NCI-H2227 (cell line): Measurements from ENCODE around the gene TMA16.
"Not testable (repeated sequence)": the region's sequence is repeated elsewhere in the genome, so short reads cannot be mapped to it uniquely, and the experiment has no call there.

Source experiments
- DNase-seq: peaks from one replicate; lab custom pipeline; 2025; ENCODE audit not compliant: unreplicated experiment; lab: John Stamatoyannopoulos, UW

The TMA16 gene

DNA sequence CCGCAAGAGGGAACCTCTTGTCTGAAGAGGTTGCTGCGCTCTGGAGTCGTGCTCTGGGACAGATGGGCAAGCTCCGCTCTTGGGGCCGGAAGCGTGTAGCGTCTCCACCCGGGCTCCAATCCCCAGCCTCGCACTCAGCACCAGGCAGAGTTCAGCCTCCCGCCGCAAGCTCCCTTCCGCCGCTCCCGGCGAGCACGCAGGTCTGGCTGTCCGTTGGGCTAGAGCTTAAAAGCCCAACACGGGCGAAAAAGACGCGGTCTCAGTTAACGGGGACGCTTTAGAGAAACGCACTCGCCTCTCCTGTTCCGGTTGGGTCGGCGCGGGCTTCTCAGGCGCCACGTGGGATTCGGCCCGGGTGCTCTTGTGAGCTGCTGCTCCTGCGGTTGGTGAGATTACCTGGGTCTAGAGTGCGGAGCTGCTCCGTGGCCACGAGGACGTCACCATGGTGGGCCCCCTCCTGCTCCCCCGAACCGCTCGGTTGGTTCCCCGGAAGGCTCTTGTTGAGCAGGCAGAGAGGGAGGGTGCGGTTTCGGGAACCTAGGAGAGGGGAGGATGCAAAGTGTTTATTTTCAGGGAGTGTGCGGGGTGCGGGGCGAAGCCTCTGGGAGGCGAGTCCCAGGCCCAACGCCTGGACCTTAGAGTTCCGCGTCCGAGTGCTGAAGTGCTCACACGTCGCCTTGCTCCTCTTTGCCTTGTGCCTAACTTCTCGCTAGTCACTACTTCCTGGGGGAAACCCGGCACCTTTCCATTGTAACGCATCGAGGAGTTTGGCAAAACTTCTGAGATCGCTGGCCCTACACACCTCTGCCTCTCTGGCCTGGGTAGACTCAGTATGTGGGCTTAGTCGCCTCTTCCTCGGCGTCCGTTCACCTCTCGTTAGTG, at the start of gene TMA16:
TSS of gene TMA16 (plus strand) at position 331 of the 882 bp plus-strand sequence. CDS start at position 443, 112 bp downstream.
- DNase-seq: peak; percentile 92

DNA sequence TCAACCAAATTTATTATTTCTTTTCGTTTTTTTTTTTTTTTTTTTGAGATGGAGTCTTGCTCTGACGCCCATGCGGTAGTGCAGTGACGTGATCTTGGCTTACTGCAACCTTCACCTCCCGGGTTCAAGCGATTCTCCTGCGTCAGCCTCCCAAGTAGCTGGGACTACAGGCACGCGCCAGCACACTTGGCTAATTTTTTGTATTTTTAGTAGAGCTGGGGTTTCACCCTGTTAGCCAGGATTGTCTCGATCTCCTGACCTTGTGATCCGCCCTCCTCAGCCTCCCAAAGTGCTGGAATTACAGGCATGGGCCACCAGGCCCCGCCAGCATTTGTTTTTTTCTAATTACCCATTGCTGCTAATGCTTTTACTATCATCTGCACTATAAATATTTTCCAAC, 47.5 kb upstream of the TMA16 start:
- DNase-seq: not testable (repeated sequence)

DNA sequence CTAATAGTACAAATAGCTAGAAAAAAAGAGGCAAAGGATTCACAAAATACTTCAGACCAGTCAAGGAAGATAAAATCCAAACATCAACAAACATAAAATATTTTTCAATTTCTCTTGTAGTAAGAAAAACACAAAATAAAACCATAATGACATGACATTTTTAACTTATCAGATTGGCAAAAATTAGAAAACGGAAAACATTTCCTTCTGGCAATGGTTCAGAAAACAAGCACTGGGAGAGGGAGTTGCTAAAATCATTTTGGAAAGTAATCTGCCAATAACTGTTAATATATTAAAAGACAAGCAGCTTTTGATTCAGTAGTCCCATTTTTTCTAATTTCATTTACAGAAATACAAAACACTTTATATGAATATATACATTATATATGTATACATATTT, 47.0 kb upstream of the TMA16 start:
- no peak for DNase-seq

DNA sequence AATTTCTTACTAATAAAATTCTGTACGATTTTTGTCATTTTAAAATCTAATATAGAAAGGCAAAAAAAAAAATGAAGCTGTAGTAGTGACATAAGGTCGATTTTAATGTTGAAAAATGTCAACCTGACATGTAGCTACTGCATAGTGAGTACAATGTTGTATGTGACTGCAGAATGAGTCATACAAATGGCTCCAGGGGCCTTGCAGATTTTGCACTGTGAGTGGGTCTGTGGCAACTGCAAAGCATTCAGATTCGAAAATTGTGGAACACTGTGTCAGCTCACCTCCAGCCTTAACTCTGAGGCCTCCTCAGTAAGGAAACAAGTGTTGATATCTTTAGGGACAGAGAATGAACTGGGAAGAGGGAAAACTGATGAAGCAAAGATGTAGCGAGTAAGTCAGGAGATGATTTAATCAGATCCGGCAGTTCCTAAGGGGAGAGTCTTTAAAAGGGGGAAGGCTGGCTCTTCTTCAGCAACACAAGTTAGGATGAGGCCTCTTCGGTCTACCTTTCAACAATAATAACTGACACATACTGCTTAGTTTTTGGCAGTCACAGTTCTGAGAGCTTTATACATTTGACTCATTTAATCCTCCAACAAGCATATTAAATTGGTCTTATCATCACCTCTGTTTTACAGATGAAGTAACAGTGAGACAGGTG, 45.8 kb upstream of the TMA16 start:
- no peak for DNase-seq

DNA sequence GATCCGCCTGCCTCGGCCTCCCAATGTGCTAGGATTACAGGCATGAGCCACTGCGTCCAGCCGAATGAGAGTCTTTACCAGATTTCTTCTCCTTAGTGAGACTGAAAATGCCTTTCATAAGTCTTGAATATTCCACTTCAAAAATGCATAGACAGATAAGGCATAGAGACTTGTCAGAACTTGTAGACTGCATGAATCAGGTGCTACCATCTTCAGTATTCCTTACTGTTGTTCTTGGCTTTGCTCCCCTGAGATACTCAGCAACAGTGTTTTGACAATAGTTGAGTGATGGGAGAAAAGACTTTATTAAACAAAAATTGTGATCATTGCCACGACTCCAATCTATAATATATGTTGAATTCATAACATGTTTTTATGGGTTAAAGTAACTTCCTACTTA, 31.9 kb upstream of the TMA16 start:
- DNase-seq: no peak

DNA sequence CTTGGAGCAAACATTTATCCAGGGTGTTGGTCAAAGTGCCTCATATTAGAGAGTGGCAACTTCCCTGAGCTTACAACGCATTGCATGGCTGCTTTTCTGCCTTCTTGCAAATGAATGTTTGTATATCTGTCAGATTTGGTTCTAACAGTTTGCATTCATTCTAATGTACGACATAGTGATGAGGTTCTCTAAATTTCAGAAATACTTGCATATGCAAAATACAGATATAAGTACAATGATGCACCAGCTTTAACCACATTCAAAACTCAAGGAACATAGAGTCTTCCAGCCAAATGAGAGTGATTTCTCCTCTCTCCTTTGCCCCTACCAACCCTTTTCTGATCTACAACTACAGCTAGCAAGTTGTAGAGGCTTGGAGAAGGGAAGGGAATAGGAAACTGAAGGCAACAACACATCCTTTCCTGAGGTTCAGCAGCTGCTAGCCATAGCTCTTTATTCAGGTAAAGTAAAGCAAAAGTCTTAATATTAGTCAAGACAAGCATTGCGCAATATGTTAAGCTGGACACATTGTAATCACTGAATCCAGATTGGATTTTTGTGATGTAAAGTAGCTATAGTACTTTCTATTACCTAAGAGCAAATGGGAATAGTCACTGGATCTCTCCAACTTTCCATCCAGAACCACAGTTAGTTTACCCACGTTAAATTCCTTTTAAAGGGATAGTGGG, 27.3 kb upstream of the TMA16 start:
- no peak for DNase-seq

DNA sequence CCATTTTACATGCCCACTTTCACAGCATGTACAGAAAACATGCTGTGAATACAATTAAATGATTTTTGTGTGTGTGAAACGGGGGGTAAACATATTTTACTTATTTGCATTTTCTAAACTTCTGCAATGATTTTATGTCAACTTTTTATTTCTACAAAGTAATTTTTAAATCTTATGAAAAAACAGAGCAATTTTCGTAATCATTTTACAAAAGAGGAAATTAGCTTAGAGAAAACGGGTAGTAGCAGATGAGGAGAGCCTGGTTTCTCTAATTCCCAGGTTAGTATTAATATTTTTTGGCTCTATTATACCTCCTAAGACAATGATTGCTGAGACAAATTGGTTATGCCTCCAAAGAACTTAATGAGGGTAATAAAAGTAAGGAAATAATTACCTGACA, 24.1 kb upstream of the TMA16 start:
- no peak for DNase-seq

DNA sequence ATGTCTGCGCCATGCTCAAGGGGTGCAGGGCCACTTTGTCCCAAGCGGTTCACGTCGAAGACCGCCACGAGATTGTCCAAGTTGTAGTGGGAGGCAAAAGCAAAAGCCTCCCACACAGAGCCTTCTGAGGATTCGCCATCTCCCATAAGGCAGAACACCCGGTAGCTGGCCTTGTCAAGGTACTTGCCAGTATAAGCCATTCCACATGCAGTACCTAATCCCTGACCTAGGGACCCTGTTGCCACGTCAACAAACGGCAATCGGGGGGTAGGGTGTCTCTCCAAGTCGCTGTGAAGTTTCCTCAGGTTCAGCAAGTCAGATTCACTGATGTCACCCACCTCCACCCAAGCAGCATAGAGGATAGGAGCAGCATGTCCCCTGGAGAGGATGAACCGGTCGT, 21.4 kb upstream of the TMA16 start:
- DNase-seq: no peak

DNA sequence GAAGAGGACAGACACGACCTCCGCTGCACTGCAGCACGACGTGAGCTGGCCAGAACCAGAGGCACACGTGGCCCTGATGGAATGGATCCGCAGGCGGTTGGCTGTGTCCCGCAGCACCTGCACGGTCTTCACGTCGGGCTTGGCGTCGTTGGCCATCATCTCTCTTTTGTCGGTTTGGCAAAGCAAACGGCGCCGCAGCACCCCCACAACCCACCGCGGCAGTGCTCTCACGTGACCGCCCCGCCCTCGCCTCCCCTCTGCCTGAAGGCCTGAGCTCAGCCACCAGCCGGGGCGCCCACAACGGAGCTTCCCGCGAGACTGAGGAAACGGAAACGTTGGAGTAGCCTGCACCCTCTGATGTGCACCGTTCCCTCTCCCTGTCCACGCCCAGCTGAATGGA, 20.9 kb upstream of the TMA16 start, which contains the start of gene TKTL2:
TSS of gene TKTL2 (minus strand) at position 179 of the 400 bp plus-strand sequence. CDS start at position 159, 20 bp downstream.
- DNase-seq: peak; percentile 43

DNA sequence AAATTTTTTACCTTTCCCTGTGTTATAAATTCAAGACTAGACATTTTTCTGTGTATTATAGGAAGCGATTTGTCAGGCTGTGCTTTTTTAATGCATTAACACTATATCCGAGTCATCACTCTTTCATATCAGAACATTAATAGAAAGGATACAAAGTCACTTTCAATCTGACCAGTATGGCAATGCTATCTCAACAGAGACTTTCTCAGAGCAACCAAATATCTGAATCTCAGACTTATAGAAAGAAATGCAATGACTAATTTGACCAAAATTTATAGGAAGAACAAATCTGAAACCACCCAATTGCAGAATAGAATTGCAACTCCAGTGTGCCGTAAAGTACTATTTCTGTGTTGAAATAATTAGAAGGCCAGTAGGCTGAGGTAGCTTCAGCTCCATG, 20.5 kb upstream of the TMA16 start:
- no peak for DNase-seq

DNA sequence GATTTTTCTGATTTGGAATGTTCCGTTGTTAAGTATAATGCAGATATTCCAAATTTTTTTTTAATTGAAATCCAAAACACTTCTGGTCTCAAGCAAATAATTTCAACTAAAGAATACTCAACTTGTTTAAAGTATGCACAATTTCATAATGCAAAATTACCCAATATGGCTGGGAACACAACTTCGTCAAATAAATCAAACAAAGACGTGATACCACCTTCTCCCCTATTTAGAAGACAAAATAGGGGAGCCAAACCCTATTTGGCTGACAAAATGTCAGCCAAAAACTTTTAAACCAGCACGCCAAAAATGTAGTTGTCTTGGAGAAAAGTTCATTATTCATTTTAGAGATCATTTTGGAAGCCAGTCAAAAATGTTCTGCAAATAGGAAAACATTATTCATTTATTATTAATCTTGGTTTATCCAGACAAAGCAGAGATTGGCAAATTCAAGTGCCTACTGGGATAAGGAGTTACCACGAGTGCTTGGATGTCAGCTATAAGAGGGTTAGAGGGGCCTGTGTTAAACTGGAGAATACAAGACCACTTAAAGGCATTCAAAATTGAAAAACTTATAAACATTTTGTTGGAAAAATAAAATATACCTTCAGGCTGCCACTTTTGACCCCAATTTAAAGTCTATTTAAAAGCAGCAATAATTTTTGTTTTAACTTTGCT, 17.6 kb upstream of the TMA16 start:
- no peak for DNase-seq

DNA sequence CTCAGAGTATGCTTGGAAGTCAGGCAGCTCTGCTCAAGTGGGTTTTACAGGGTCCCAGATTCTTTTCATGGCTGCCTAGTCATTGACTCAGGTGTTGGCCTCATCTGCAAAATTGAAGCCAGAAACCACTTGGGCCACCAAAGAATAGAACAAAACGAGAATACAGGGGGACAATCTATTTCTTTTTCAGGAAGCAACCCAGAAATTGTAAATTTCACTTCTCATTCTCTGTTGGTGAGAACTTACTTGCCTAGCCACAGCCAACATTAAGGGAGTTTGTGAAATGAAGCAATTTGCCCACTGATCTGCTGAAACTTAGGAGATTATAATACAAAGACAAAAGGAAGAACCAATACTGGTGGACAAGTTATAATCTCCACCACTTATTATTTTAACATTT, 12.3 kb upstream of the TMA16 start:
- no peak for DNase-seq

DNA sequence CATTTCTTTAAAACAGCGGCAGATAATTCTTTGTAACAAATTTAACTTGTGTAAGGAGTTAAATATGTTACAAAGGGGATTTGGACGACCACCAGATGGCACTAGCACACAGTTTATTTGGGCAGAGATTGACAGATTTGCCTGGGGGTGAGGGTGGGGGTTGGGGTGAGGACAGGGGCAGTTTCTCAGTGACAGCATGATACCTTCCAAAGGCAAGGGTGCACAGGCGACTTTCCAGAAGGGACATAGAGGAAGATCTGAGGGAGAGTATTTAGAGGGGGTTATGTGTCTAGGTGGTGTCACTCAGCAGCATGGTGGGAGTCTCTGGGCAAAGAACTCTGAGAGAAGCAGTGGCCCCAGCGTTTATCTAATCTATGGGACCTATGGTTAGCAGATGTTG, 9.6 kb upstream of the TMA16 start:
- DNase-seq: peak; percentile 49

DNA sequence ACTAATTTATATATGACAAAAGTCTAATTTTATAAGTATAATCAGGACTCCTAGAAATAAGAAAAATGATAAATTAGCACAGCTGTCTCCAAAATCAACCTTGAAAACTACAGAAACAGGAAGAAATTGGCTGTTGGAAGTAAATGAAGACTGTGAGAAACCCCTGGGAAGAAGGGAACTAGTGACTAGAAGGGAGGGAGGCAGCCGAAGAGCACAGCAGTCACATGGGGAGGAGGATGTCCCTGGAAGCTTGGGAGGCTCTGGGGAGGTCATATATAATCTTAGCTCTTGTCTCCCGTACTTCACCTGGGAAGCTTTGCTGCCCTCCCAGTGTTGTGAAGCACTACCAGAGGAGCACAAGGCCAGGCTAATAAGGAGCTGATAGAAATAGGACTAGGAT, 8.9 kb upstream of the TMA16 start:
- no peak for DNase-seq

DNA sequence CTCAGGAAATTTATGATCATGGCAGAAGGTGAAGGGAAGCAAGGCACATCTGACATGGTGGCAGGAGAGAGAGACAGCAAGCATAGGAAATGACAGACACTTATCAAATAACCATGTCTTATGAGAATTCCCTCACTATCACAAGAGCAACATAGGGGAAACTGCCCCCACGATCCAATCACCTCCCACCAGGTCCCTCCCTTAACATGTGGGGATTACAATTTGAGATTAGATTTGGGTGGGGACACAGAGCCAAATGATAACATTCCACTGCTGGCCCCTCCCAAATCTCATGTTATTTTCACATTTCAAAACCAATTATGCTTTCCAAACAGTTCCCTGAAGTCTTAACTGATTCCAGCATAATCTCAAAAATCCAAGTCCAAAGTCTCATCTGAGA, 8.2 kb upstream of the TMA16 start:
- DNase-seq: no peak

DNA sequence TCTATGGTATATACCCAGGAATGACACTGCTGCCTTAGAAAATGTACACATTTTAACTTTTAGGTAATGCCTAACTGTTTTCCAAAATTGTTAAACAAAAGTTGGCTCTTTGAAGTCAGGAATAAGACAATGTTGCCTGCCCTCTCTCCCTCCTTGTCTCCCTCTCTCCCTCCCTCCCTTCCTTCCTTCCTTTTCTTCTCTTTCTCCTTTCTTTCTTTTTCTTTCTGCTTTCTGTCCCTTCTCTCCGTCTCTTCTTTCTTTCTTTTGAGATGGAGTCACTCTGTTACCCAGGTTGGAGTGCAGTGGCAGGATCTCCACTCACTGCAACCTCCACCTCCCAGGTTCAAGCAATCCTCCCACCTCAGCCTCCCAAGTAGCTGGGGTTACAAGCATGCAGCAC, 4.6 kb upstream of the TMA16 start:
- DNase-seq: no peak

DNA sequence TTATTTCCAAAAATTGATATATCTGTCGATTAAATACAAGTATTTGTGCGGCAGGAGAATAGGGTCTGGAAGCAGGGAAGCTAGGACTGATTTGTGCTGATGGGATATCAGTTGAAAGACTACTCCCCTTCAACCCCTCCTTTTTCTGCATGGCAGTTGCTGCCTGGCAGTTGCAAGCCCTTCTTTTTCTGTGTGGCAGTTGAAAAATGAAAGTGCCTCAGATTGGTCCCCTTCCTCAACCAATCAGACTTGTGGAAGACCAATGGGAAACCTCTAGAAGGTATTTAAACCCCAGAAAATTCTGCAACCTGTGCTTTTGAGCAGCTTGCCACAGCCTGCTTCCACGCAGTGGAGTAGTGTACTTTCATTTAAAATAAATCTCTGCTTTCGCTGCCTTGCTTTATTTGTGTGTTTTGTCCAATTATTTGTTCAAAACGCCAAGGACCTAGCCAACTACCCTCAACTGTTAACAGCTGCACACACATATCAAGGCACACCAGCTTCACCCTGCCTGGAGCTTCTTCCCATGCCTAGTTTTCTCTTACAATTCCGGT, 1.5 kb upstream of the TMA16 start:
- DNase-seq: no peak

DNA sequence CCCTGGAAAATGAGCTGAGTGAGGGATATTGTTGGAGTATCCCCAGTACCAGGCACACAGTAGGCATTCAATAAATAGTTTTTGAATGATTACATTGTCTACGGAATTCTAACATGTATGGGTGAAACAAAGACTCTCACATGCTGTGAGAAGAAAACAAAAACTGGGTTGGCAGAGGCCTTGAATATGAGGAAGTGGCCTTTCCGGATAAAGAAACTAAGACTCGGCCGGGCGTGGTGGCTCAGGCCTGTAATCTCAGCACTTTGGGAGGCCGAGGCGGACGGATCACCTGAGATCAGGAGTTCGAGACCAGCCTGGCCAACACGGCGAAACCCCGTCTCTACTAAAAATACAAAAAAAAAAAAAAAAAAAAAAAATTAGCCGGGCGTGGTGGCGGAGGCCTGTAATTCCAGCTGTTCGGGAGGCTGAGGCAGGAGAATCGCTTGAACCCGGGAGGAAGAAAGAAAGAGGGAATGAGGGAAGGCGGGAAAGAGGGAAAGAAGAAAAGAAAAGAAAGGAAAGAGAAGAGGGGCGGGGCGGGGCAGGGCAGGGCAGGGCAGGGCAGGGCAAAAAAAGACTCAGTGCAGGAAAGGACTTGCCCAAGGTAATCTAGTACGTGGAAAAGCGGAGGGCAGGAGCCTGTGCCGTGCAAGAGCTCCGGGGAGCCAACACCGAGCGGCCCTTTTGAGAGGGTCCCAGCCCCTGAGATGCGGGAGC, 689 bp upstream of the TMA16 start:
- DNase-seq: no peak

DNA sequence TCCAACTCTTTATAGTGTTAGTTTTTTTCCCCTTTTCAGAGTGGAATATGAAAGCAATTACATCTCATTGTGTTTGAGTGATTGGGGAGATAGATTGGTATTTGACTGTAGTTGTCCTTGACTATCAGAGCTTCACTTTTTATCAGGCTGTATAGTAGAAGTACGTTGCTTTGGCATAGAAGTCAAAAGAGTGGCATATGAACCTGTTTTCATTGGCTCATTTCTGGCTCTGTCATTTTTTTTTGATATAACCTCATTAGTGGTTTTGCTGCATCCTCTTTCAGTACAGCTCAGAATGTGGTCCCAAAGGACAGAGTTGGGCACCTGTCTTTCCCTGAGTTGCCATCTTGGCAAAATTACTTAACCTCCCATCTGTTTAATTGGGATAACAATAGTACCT, 1.4 kb downstream of the TMA16 start:
- no peak for DNase-seq

DNA sequence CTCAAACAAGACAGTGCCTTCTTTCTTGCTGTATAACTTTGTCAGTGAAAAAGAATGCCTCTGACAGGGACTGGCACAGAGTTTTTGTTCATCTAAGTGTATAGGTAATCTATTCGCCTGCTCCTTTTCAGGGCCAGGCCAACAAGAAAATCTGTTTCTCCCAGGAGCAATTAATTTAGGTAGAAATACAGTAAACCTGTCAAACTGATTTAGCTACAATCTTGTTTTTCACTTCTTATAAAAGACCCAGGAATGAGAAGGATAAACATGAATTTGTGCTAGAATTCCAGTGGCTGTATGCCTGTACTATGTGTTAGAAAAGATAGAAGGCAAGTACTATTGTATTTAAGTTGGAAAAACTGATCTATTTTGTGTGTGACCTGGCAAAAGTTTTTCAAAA, 6.1 kb downstream of the TMA16 start:
- no peak for DNase-seq
